GM18868 (cell line): ENCODE results near the gene TMPRSS4.

ENCODE experiments used
- ATAC-seq: cut with Tn5 transposase; IDR thresholded peaks from one replicate; pipeline ENCODE4 v1.9.1; 2021; ENCODE audit warnings: mild to moderate bottlenecking, moderate library complexity; ENCODE audit not compliant: unreplicated experiment

Gene TMPRSS4

DNA sequence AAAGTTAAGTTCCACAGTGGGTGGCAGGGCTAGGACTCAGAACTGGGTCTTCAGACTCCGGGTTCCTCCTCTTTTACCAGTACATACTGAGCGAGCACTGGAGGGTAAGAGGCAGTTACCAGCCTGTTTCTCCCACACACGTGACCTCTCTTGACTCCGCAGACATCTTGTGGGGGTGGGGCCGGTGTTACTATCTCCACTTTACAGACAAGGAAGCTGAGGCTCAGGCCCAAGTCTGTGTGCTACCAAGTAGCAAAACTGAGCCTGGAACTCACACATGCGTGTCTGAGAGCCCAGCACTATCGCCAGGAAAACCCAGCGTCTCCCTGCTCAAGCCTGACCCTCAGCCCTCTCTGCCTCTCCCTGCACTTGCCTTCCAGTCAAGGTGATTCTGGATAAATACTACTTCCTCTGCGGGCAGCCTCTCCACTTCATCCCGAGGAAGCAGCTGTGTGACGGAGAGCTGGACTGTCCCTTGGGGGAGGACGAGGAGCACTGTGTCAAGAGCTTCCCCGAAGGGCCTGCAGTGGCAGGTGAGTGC is 25.9 kb downstream of the TMPRSS4 start:
- ATAC-seq: no peak

DNA sequence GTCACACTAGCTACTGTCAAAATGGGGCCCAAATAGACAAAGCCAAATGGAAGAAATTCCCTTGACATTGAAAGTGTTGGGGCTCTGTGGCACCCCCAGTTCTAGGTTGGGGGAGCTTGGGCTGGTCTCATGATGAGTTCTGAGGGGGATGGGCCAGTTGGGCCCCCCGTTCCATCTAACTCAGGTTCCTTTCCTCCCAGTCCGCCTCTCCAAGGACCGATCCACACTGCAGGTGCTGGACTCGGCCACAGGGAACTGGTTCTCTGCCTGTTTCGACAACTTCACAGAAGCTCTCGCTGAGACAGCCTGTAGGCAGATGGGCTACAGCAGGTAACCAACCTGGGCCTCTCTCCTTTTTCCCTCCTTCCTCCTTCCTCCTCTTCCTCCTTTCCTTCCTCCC is 27.6 kb downstream of the TMPRSS4 start:
- ATAC-seq: no peak

DNA sequence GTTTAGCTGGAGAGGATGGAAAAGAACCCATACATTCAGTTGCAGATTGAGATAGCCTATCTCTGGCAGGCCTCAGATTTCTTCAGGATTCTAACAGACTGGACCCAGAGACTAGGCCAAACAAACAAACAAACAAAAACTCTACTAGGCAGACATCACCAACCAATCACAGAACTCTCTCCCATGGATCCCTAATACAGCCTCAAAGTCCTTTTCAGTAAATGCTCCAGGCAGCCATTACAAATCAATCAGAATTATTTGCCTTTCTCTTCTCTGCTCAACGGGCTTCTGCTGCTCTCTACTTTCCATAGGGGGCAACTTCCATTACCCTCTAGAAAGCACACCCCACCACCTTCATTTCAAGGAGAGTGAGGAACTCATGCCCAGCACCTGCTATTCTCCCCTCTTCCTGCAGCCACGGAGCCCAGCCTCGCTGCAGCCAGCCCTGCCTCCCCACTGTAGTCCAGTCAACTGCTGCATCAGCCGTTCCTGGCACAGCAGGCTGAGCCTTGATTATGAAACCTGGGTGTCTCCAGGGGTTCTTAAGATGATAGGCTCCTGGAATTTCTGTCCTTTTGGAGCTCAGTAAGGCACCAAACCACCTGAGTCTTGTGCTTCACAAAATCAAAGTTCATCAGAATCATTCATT is 28.9 kb downstream of the TMPRSS4 start:
- ATAC-seq: no peak

DNA sequence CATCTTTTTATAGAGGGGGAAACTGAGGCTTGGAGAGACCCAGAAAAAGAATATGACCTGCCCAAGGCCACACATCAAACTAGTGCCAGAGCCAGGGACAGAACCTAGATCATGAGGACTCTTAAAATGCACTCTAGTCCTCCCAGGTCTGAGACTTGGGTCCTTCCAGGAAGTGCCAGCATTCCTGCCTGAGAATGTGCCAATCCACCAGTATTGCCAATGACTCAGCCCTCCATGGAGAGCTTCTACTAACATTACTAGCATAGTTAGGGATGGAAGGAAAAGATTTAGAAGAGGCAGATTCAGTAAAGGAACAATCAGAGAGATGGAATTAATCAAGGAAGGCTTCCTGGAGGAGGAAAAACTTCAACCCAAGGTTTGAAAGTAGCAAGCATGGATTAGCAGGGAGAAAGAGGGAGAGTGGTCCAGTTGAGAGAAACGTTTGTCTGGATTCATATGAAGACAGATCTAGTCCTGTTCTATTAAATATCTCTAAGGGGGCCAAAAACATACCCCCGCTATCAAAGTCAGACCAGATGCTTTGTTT is 30.0 kb downstream of the TMPRSS4 start:
- no peak for ATAC-seq

DNA sequence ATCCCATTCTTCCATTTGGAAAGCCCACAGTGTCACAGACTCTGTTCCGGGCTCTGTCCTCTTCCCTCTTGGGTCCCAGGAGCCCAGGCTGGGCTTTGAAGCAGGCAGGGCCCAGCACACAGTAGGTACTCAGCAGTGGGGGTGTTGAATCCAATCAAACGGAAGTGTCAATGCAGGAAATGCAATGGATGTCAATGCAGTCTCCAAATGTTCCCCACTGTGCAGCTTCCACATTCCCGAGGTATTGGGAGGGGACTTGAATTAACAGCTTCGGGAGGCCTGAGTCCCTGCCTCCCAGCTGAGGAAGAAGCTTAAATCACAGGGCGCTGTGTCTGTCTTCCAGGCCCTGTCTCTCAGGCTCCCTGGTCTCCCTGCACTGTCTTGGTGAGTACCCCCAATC is 31.6 kb downstream of the TMPRSS4 start:
- ATAC-seq: no peak

DNA sequence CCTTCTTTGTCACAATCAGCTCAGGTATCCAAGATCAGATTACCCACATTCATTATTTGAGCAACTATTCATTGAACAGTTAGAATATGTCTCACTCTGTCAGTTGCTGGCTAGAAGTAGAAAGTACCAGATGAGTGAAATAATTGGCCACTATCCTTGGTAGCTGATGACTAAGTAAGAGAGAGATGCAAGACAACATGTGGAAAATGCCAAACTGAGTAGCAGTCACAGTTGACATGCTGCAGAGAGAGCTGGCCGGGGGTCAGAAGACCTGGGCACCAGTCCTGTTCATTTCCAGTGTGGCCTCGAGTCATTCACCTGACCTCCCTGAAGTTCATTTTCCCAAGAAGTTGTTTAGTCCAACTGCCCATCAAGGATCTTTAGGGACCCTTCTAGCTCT is 32.4 kb downstream of the TMPRSS4 start:
- no peak for ATAC-seq

DNA sequence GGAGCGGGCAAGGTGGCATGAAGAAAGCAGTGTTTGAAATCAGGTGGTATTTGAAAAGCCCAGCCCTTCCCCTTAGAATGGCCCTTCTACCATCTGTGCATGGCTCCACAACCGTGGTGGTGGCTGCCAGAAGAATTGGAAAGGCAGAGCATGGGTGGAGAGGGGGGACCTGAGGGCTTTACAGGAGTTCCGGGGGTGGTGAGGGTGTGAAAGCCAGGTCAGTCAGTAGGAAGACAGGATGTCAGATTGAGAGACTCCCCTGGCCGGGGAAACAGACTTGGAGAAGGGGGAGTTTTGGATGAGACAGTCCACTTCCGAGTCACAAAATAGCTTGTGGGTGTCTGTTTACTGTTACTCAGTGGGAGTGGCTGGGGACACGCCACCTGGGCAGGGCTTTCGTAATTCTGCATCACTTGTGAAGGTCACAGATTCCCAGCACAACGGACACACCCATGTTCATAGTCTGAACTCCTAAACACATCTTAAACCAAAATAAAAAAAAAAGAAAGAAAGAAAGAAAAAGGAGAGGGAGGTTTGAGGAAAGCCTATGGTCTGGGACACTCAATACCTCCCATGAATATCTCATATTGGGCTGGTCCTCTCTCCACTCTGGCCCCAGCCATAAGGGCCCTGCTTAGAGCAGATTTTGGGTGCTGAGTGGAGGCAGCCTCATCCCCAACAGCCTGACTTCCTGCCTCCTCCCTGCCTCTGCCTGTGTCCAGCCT is 34.3 kb downstream of the TMPRSS4 start:
- ATAC-seq: no peak

DNA sequence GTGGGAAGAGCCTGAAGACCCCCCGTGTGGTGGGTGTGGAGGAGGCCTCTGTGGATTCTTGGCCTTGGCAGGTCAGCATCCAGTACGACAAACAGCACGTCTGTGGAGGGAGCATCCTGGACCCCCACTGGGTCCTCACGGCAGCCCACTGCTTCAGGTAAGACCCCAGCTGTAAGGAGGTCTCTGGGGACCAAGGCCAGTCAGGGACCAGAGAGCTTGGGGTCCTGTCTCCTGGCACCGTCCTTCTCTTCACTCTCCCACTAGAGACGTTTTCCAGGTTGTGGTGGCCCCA is 34.8 kb downstream of the TMPRSS4 start:
- ATAC-seq: no peak

DNA sequence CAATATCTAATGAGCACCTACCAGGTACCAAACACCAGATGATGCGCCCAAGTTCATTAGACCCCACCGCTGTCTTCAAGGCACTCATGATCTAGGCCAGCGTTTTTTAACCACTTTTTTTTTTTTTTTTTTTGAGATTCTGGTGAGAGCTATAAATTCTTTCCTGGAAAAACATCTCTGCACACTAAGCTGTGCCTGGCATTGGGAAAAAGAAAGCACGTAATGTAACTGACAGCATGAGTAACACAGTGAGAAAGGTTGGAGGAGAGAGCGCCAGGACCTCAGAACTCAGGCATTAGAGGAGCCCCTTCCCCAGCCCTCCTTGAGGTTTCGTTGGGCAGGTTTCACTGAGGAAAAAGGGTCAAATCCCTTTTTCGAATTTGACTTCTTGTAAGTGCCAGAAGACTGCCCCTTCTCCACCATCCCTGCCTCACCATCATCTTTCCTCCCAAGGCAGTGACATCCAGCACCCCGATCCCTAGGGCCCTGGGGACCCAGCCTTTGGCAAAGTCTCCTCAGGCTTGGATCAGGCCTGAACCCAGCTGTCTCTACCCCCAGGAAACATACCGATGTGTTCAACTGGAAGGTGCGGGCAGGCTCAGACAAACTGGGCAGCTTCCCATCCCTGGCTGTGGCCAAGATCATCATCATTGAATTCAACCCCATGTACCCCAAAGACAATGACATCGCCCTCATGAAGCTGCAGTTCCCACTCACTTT is 36.0 kb downstream of the TMPRSS4 start:
- no peak for ATAC-seq

DNA sequence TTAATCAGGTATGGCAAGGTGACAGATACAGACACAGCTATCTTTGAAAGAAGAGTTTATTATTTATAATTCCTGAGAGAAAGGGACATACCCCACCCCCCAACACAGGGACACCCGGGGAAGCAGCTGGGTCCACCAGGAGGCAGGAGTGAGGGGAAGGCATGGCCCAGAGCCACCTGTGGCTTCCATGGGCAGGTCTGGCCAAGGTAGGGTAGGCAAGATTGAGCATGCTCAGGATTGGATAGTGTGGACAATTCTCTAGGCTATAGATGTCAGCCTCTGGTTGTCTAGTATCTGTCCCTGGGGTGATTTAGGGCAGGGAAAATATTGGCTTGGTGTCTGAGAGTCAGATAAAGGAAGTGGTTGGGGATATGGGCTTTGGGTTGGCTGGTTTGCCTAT is 37.4 kb downstream of the TMPRSS4 start:
- no peak for ATAC-seq

DNA sequence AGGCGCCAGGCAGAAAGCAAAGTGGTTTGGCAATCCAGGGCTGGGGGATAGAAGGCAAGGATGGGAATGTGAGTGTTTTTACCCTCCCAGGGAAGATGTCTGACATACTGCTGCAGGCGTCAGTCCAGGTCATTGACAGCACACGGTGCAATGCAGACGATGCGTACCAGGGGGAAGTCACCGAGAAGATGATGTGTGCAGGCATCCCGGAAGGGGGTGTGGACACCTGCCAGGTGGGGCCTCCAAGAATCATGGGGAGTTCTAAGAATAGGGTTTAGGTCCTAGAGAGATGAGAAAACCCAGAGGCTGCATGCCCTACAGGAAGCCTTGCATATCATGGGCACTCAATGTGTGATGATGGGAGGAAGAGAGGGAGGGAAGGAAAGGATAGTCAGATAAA is 38.2 kb downstream of the TMPRSS4 start:
- ATAC-seq: no peak

DNA sequence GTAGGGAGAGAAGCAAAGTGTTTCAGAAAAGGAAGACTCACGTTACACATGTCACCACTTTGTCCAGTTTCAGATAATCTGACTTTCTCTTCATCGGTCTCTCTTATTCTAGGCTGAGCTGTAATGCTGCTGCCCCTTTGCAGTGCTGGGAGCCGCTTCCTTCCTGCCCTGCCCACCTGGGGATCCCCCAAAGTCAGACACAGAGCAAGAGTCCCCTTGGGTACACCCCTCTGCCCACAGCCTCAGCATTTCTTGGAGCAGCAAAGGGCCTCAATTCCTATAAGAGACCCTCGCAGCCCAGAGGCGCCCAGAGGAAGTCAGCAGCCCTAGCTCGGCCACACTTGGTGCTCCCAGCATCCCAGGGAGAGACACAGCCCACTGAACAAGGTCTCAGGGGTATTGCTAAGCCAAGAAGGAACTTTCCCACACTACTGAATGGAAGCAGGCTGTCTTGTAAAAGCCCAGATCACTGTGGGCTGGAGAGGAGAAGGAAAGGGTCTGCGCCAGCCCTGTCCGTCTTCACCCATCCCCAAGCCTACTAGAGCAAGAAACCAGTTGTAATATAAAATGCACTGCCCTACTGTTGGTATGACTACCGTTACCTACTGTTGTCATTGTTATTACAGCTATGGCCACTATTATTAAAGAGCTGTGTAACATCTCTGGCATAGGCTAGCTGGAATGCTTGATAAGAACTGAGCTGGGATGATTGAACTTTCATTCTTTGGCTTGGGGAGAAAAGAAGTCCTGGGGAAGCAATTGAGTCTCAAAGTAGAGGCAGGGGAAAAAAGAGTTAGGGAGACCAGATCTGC is 41.1 kb downstream of the TMPRSS4 start:
- no peak for ATAC-seq

DNA sequence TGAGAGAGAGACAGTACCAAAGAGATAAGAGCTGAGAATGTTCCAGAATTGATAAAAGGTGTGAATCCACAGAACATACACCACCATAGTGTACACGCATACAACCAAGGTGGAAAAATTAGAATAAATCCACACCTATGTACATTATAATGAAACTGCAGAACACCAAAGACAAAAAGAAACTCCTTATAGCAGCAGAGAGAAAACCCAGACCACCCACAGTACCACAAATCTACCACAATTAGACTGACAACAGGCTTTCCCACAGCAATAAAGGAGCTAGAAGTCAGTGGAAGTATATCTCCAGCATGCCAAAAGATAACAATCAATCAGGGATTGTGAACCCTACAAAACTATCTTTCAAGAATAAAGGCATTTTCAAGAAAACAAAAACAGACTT is 43.9 kb downstream of the TMPRSS4 start:
- no peak for ATAC-seq

DNA sequence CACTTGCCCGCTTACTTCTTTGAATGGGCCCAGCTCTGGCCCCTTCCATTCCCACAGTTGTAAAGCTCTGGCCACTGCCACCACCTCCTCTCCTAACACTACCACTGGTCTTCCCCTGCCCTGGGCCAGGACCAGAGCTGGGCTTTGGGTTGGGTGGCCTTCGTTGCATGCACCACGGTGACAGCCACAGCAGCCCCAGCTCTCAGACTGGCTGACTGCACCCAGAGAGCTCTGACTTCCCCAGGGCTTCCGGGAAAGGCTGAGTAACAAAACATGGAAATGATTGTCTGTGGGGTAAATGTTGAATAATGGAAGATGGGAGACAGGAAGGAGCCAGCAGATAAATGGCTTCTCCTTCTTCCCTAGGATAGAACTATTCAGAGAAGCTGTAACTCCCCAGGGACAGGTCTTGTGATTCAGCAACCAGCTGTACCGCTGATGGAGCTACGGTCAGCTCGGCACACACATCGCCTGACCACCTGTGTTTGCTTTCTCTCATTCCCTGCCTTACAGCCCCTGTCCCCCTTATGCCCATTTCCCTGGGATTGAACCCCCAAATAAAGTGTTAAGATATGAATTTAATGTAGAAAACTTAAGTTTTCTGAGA is 48.2 kb downstream of the TMPRSS4 start:
- ATAC-seq: no peak

DNA sequence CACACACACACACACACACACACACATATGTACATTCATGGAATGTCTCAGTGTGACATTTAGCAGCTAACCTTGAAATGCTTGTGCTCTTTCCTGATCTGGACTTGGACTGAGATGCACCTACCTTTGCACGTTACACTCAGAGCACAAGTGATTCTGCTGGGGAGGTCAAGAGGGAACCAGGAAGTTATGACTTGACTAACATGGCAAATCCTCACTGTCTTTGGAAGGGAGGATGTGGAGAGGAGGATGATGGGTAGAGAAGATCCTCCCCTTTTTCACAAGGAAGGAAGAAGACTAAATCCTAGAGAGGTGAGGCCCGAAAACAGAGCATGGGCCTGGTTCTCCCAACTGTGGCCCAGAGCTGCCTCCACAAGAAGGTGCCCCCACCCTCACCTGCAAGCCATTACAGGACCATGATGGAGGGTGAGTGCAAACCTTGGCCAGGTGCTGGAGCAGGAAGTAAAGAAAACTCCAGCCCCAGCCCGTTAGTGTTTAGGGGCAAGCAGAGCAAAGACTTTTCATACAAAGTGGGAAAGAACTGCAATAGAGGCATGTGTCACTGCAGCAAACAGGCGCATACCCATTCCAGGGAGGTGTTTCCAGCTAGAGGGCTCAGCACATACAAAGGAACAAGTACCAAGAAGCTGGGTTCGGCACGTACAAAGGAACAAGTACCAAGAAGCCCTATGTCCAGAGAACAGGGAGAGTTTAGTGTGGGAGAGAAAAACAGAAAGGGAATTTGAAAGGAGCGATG is 49.4 kb downstream of the TMPRSS4 start:
- no peak for ATAC-seq

DNA sequence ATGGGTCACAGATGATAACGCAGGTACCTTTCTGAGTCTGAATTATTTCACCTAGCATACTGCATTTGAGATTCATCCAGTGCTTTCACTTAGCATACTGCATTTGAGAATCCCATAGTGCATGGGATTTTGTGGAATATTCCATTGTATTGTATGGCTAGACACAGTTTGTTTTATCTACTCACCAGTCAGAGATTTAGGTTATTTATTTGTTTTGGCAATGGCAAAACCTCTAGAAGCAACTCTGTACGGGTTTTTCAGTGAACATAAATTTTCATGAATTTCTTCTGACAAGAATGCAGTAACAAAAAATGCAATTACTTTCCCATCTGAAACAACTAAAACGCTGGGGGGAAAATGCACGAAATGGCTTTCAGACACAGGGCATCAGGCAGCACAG is 51.4 kb downstream of the TMPRSS4 start:
- no peak for ATAC-seq

DNA sequence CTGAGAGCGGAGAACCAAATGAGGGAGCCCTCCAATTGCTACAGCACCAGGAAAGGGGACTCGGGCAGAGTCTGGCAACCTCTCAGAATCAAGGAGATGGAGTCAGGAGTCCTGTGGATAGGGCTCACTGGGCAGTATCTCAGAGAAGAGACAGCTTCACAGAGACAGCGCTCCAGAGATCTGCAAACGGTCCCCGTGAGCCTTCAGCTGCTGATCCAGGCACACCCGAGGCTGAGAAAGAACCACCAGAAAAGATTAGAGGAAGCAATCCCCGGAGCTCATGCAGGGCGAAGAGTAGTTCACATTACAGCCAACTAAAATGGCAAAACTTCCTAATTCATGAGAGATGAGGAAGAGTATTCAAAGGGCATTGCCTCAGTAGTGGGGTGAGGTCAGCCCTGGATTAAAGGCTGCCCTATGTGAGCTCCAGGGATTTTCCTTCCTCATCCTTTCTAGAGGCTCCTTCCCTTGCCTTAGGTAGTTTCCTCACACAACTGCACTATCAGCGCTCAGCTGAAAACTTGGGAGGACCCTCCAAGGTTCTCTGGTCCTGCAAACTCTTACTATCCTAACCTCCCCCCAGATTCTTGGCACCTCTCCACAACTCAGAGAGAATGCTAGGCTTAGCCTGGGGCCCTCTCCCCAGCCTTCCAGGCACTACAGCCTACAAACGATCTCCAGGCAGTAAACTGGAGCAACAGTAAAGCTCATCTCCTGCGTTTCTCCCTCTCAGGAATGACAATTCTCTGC is 52.0 kb downstream of the TMPRSS4 start:
- no peak for ATAC-seq

DNA sequence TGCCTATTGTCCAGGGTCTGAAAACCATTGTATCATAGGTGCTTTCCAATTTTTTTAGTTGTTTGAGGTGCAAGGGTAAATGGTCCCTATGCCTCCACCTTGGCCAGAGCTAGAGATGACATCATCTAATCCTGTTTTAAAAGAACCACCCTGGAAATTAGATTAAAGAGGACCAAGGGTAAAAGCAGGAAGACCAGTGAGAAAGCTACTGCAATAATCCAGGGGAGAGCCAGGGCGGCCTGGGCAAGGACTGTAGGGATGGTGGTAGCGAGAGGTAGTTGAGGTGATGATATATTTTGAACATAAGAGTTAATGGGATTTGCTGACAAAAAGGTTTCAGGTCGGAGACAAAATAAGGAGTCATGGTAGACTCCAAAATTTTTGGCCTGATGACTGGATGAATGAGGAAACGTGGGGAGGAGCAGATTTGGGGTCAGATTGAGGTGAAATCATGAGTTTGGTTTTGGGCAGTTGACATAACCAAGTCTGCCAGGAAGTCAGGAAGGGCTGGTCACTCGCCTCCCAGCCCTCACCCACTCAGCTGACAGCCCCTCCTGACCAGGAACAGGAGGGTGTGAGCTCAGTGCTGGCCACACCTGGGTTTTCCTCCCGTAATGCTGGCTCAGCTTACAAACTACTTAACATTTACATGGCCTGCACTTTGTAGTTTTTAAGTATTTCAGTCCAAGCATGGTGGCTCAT is 52.7 kb downstream of the TMPRSS4 start:
- ATAC-seq: no peak
